Medulla oblongata (tissue), 1 donor: ENCODE data around the gene TCF7L2.

Source experiments
- DNase-seq: peaks from one replicate; pipeline ENCODE4 v3.0.0-alpha.2; 2015; ENCODE audit errors: extremely low spot score

Gene TCF7L2

DNA sequence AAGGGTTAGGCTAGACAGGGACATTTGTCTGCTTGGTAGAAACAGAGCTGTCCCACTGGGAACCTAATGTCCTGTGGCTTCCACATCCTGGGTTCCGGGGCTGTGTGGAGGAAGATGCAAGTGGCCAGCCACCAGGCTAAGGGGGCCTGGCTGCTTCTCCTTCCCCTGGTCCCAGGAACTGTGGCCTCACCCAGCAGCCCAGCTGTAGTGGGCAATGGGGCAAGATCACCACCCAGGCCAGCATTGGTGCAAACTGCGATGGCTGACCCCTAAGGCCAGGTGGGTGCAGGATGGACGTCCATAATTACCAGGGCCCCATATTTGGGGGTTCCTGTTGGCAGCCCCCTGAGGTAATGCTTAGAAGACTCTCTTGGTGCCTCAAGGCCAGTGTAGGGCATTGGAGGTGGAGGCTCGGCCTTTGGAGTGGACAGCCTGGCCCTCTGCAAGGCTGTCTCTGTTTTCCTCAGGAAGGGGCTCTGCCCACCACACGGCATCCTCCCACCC lies 226.7 kb downstream of the TCF7L2 start:
- DNase-seq: no peak

DNA sequence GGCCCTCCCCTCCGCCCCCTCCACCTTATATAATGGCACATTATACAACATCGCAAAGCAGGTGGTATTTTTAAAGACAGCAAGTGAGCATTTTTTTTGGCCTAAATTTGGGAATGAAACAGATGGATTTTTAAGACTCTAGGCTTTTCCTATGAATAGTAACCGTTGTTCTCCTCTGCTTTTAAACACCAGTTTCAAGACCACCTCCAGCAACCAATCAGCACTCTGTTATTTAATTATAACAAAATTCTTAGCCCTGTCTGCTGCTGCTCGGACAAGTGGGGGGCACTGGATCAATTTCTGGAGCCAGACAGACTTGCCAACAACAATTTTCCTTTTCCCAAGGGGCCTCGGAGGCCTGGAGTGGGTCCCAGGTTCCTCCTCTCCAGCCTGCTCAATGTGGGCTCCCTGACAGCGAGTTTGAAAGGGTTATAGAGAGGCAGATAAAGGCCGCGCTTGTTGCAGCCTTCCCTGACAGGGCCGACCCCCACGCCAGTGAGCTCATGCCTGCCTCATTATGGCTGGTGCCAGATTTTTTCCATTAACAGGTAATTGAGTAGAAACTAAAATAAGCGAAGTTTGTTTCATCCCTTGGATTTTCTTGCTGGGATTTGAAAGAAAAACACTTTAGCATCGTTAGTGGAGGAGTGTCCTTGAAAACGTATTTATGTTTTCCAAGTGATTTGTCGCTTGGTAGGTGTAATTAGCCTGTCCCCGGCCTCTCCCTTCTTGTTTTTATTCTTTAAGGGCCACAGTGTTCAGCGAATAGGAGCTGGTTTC lies 227.3 kb downstream of the TCF7L2 start:
- peak; percentile 30 for DNase-seq

DNA sequence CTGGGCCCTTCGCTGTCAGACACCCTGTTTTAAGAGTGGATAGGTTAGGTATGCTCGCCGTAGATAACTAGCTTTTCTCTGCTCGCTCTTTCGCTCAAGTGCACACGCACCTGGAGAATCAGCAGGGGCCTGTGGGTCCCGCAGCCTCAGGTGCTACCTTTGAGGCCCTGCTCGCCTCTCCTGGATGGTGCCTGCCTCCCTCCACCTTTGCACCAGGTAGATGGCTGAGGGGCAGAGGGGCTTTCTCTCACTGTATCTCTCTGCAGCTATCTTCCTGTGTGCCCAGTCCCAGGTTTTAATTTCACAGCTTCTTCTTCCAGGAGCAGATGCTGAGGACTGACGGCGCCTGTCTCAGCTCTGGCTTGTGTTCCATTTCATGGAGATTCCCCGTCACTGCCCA lies 227.9 kb downstream of the TCF7L2 start:
- DNase-seq: no peak

DNA sequence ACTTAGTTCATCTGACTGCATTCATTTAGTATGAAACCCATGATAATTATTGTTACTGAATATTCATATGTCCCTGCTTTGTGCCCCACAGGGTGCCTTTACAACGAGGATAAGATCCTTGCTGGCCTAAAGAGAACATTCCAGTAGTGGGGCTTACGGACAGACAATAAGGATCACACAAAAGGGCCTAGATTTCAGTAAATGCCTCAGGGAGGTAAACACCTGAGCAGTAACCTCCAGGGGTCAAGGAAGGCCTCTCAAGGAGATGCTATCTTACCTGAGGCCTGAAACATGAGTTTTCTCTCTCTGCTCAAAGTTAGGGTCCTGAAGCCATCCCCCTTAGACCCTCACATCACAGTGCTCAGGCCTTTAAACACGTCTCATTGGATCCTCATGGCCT lies 228.7 kb downstream of the TCF7L2 start:
- no peak for DNase-seq

DNA sequence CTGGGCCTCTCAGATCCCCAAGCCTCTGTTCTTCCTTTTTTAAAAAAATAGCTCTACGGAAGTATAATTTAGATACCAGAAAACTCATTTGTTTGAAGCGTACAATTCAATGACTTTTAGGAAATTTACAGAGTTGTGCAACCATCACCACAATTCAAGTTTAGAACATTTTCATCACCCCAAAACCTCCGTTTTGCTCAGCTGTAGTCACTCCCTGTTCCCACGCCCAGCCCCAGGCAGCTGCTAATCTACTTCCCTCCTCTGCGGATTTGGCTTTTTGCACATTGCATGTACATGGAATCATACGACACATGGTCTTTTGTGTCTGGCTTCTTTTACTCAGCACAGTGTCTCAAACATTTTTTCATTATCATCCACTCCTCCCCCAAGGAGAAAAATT lies 229.2 kb downstream of the TCF7L2 start:
- no peak for DNase-seq

DNA sequence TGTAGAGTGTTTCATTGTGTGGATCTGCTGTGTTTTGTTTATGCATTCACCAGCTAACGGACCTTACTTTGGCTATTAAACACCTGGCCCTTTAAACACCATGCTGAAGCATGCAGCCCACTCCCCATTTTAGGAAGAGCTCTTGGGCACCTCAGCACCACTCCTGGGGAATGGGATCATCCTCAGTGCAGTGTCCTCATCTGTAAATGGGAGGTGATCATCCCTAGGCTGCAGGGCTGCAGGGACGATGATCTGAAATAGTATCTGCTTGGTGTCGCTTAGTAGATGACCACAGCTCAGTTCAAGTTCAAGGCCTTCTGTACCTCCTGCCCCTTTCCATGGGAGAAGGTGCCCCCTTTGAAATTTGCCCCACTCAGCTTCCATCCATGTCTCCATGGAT lies 229.9 kb downstream of the TCF7L2 start:
- no peak for DNase-seq

DNA sequence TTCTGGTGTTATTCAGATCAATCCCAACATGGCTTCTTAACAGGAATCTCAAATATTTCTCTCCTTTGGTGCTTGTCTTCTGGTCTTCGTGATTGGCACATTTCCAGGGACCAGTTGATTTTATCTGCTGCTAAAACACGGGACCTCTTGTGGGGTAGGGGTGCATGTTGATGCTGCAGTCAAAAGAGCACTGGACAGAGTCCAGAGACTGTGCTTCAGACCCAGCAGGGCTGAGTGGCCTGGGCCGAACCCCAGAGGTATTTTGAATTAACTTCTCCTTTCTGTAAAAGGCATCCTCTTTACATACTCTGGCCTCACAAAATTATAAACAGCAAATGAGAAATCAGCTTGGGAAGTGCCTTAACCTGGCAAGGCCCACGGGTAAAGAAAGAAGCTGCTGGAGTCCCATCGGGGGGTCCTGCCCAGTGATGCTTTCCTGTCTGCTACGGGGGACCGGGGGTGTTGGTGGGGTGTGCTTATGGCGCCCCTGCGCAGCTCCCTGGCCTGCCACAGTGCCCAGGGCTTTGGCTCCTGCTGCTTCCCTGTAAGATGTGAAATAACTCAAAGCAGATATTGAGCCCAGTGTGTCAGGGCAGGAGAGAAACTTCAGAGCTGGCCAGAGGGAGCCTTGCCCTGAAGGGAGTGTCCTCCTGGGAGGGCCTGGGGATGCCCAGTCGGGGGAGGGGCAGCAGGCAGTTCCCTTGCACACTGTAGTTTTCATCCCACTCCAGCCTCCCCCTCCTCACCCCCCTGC lies 230.5 kb downstream of the TCF7L2 start:
- peak; percentile 30 for DNase-seq

DNA sequence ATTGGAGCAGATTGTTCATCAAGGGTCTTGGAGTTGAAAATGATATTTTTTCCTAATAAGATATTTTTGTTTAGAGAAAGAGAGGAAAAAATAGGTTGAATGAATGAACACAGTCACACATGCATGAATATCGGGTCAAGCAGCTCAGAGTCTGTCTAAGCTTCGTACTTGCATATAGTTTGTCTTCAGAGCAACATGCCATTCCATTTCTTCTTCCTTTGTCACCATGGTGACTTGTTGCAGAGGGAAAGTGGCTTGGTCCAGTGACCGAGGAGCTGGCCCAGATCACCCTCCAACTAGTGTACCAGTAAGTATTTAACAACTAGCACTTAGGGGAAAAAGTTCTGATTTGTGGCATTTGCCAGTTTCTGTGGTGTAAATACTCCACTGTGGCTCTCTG lies 232.1 kb downstream of the TCF7L2 start:
- no peak for DNase-seq

DNA sequence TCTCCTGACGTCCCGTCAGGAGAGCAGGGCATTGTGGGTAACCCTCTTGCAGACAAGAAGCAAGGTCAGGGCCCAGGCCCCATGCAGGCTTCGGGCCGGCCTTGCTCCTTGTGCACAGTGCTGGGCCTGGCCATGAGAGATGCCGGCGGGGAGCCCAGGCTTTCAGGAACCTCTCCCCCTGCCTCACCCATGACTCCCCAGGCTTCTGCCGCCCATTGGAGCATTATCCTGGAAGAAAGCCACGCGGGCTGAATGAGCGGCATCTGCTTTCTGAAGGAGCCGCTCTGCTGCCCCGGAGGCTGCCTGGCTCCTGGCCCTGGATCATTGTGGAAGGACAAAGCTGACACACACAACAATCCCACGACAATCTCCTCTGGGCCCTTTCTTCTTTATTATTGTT lies 233.5 kb downstream of the TCF7L2 start:
- DNase-seq: peak; percentile 60

DNA sequence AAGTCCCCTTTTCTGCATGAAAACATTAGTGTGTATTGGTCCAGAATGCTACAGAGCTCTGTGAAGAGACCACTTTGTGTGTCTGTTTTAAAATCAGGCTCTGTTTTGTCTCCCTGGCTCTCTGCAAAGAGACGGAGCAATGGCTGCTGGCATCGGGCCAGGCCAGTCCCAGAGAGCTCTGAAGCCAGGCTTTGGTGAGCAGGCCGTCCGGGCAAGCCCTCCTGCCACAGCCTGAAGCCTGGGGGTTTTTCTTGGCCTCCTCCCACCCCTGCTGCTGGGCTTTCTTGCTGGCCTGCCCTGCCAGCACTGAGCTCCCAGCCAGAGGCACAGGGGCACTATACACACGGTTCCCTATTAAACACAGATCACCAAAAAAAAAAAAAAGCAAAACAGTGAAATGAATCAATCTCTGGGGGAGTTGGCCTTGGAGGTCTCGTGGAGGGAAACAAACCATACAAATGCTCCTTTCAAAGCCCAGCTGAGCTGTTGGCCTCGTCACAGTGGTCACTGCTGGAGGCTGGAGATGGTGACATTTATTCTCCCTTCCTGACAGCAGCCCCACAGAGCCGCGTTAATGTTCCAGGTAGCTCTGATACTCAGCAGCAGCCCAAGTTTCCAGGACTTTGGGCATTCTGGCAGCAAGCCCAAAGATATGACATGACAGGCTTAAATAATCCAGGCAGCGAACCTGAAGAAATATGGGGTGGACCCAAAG lies 237.2 kb downstream of the TCF7L2 start:
- peak; percentile 83 for DNase-seq

DNA sequence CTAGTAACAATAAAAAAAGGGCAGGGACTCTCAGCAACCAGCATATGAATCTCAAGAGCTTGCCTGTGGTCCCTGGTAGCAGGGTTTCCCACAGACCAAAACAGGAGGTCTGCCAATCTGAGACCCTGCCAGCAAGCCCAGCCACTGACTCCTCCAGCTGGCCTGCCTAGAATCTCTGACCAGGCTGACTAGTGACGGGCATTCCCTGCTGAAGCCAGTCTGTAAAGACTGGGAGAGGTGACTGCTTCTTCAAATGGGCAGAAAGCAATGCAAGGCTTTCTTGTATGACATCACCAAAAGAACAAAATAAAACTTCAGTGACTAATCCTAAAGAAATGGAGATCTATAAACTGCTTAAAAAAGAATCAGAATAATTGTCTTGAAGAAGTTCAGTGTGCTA lies 249.4 kb downstream of the TCF7L2 start:
- no peak for DNase-seq

DNA sequence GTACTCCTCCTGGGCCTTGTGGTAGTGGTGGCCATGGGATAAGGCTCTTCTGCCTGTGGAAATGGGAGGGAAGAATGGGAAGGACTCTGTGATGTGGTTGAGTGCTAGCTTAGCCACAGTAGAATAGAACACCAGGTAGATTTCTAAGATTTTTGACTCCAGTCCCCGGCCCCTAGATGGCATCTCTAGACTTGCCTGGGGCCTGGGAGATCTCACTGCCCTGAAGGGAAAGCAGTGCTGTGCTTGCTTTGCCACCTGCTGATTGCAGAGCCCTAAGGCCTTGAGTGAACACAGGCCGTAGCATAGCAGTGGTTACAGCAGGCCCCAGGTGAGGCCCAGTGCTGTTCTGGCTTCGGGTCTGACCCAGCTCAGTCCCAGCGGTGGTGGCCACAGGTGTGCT lies 252.0 kb downstream of the TCF7L2 start:
- DNase-seq: no peak

DNA sequence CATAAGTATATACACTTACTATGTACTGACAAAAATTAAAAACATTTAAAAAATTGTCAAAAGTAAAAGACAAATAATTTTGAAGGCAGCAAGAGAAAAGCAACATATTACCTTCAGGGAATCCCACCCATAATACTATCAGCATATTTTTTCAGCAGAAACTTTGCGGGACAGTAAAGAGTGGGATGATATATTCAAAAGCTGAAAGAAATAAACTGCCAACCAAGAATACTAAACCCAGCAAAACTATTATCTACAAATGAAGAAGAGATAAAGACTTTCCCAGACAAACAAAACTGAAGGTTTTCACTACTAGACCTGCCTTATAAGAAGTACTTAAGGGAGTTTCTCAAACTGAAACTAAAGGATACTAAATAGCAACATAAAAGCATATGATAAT lies 257.9 kb downstream of the TCF7L2 start:
- DNase-seq: no peak

DNA sequence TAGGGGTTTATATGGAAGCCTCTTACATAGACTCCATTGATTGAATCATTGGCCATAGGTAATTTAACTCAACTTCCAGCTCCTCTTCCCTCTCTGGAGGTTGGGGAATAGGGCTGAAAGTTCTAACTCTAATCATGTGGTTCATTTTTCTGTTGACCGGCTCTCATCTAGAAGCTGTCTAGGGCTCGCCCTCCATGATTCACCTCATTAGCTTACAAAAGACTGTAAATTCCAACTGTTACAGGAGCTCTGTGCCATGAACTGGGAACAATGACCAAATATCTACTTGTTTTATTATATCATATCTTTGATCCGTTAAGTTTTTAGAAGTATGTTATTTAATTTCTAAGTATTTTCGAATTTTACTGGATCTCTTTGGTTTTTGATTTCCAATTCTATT lies 263.0 kb downstream of the TCF7L2 start:
- no peak for DNase-seq

DNA sequence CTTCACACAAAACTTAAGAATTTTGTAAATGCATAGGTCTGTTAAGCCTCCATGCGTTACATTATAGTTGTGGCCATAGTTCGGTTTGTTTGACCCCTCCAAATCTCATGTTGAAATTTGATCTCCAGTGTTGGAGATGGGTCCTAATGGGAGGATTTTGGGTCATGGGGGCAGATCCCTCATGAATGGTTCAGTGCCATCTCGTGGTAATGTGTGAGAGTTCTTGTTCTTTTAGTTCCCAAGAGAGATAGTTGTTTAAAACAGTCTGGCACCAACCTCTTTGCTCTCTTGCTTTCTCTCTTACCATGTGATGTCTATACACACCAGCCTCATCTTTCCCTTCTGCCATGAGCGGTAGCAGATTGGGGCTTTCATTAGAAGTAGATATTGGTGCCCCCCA lies 264.3 kb downstream of the TCF7L2 start:
- DNase-seq: no peak

DNA sequence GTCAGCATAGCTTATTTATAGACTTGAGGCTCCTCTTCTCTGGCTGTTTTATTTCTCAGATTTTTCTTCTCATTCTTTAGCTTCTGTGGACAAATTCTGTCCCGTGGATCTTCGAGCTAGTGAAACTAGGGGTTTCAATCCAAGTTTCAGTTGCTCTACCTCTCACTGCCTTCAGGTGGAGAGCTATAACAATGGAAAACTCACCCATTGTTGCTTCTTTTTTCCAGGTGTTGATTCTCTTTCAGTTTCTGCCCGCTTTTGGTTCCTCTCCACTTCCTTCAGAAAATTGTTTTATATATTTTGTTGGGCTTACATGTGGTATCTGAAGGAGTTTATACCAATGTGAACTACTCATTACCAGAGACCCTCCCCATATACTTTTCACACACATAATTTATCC lies 266.1 kb downstream of the TCF7L2 start:
- DNase-seq: peak; percentile 16
